A204.1 (cell line): ENCODE results near the gene TRIM71.
A peak's percentile ranks its signal among the peaks of the same experiment; 100 is the strongest.
"Not testable (repeated sequence)": the region's sequence is repeated elsewhere in the genome, so short reads cannot be mapped to it uniquely, and the experiment has no call there.

Source experiments
- FAIRE-seq: peaks from 2 replicates; lab custom pipeline; 2012; peaks lifted over from hg19 to GRCh38; lab: Jason Lieb, UNC

TRIM71 gene

GRCh38 chr3:32934150-32934742, 116.4 kb downstream of the TRIM71 start:
- peak; percentile 56 for FAIRE-seq

- FAIRE-seq: no peak
Observed at GRCh38 chr3:32937331-32937730, 119.5 kb downstream of the TRIM71 start.

- FAIRE-seq: not testable (repeated sequence)
Observed at GRCh38 chr3:32939531-32940284, 121.9 kb downstream of the TRIM71 start.

- no peak for FAIRE-seq
Observed at GRCh38 chr3:32940726-32941125, 122.9 kb downstream of the TRIM71 start.

GRCh38 chr3:32945136-32945535, 127.3 kb downstream of the TRIM71 start:
- FAIRE-seq: no peak

GRCh38 chr3:32945598-32945997, 127.8 kb downstream of the TRIM71 start:
- not testable (repeated sequence) for FAIRE-seq

- FAIRE-seq: no peak
Observed at GRCh38 chr3:32946973-32947788, 129.4 kb downstream of the TRIM71 start.
